KMS-11 (cell line): Measurements from ENCODE around the gene KNOP1.

Experiments
- H2AFZ ChIP-seq: fragments of 200-600 bp; sonication (generic); 2 replicates; pipeline ENCODE4 v1.6.1; 2016; ENCODE audit warnings: antibody characterized with exemption, mixed run types, low read depth
- H3K27ac ChIP-seq: fragments of 200-600 bp; sonication (generic); 2 replicates; pipeline ENCODE4 v1.6.1; 2016; ENCODE audit warnings: mild to moderate bottlenecking, mixed run types
- H3K27me3 ChIP-seq: fragments of 200-600 bp; sonication (generic); 2 replicates; pipeline ENCODE4 v1.6.1; 2017; ENCODE audit warnings: mild to moderate bottlenecking, low read depth, mixed run types, moderate library complexity; ENCODE audit not compliant: insufficient read depth
- H3K36me3 ChIP-seq: fragments of 200-600 bp; sonication (generic); 2 replicates; pipeline ENCODE4 v1.6.1; 2017; ENCODE audit warnings: mild to moderate bottlenecking, mixed run types; ENCODE audit not compliant: insufficient read depth
- H3K4me1 ChIP-seq: fragments of 200-600 bp; sonication (generic); 2 replicates; pipeline ENCODE4 v1.6.1; 2016; ENCODE audit warnings: mild to moderate bottlenecking, low read depth, mixed run types; ENCODE audit not compliant: poor library complexity, severe bottlenecking
- H3K4me2 ChIP-seq: fragments of 200-600 bp; sonication (generic); 2 replicates; pipeline ENCODE4 v1.7.0; 2016; ENCODE audit warnings: mild to moderate bottlenecking, mixed run types
- H3K4me3 ChIP-seq: fragments of 200-600 bp; sonication (generic); IDR thresholded peaks from 2 replicates; pipeline ENCODE4 v1.6.1; 2017; ENCODE audit warnings: low read depth, low read length, mixed read lengths; ENCODE audit not compliant: insufficient read depth
- H3K79me2 ChIP-seq: fragments of 200-600 bp; sonication (generic); 2 replicates; pipeline ENCODE4 v1.6.1; 2016; ENCODE audit warnings: low read depth, mixed run types; ENCODE audit not compliant: insufficient read depth
- H3K9ac ChIP-seq: fragments of 200-600 bp; sonication (generic); 2 replicates; pipeline ENCODE4 v1.6.1; 2016; ENCODE audit warnings: mild to moderate bottlenecking, mixed run types
- H4K20me1 ChIP-seq: fragments of 200-600 bp; sonication (generic); 2 replicates; pipeline ENCODE4 v1.6.1; 2016; ENCODE audit warnings: mild to moderate bottlenecking, mixed run types; ENCODE audit not compliant: insufficient read depth
- TF ChIP-seq, protein P1 (sequence below): fragments of 200-600 bp; sonication (generic); conservative IDR thresholded peaks from 2 replicates; pipeline ENCODE4 v1.6.1; 2017; ENCODE audit warnings: low read depth, mild to moderate bottlenecking, antibody characterized with exemption, low read length, moderate library complexity, mixed read lengths

KNOP1 gene

DNA sequence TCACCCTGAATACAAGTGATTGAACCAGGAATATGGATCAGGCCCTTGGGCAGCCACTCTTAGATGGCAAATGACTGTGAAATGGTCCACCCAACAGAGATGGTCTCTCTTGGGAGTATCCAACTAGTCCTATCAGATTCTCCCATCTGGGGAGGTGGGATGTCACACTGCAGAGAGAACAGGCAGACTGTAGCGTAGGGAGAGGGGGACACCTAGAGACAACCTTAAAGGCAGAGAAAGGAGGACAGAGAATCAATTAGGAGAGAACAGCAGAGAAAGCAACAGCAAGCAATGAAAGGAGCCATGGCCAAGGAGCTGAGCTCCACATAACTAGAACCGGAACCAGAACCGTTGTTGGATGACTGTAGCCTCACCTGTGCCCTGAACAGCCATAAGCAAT is 37.2 kb upstream of the KNOP1 start:
- H3K9ac ChIP-seq = no peak overlapping the region
- TF ChIP-seq, protein P1, sequence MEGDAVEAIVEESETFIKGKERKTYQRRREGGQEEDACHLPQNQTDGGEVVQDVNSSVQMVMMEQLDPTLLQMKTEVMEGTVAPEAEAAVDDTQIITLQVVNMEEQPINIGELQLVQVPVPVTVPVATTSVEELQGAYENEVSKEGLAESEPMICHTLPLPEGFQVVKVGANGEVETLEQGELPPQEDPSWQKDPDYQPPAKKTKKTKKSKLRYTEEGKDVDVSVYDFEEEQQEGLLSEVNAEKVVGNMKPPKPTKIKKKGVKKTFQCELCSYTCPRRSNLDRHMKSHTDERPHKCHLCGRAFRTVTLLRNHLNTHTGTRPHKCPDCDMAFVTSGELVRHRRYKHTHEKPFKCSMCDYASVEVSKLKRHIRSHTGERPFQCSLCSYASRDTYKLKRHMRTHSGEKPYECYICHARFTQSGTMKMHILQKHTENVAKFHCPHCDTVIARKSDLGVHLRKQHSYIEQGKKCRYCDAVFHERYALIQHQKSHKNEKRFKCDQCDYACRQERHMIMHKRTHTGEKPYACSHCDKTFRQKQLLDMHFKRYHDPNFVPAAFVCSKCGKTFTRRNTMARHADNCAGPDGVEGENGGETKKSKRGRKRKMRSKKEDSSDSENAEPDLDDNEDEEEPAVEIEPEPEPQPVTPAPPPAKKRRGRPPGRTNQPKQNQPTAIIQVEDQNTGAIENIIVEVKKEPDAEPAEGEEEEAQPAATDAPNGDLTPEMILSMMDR = no peak
- no peak overlapping the region for H3K4me2 ChIP-seq
- no peaks in the 10 kb centered on the region for H3K36me3 ChIP-seq
- no peak overlapping the region for H2AFZ ChIP-seq
- H3K79me2 ChIP-seq = no peaks in the 10 kb centered on the region
- H4K20me1 ChIP-seq = no peaks in the 10 kb centered on the region
- no peak overlapping the region for H3K4me3 ChIP-seq
- no peaks in the 10 kb centered on the region for H3K4me1 ChIP-seq
- H3K27ac ChIP-seq = no peak overlapping the region
- no peaks in the 10 kb centered on the region for H3K27me3 ChIP-seq

DNA sequence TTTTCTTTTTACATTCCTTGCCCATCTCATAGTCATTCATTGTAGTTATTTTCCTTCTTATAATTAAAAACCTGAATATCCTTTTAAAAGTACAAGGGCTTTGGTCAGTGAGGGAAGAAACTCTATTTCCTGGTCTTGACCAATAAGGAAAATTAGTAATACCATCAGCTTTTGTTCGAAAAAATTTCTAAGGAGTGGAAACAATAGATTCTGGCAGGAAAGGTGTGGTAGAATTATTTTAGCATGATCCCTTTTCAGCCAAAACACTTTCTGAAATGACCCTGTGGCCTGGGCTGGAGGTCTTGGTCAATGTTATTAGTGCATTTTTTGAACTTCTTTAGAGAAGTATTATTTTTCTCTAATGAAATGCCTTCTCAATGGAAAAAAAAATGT is 36.6 kb upstream of the KNOP1 start:
- Histone ChIP-seq H3K27ac (no peak overlapping the region), H3K36me3 (no peaks in the 10 kb centered on the region), H3K4me3 (no peak overlapping the region), H3K4me1 (no peaks in the 10 kb centered on the region), H3K27me3 (no peaks in the 10 kb centered on the region), H2AFZ (no peak overlapping the region), H3K4me2 (no peak overlapping the region), H4K20me1 (no peaks in the 10 kb centered on the region), H3K79me2 (no peaks in the 10 kb centered on the region), H3K9ac (no peak overlapping the region)
- TF ChIP-seq, protein P1 = no peak

DNA sequence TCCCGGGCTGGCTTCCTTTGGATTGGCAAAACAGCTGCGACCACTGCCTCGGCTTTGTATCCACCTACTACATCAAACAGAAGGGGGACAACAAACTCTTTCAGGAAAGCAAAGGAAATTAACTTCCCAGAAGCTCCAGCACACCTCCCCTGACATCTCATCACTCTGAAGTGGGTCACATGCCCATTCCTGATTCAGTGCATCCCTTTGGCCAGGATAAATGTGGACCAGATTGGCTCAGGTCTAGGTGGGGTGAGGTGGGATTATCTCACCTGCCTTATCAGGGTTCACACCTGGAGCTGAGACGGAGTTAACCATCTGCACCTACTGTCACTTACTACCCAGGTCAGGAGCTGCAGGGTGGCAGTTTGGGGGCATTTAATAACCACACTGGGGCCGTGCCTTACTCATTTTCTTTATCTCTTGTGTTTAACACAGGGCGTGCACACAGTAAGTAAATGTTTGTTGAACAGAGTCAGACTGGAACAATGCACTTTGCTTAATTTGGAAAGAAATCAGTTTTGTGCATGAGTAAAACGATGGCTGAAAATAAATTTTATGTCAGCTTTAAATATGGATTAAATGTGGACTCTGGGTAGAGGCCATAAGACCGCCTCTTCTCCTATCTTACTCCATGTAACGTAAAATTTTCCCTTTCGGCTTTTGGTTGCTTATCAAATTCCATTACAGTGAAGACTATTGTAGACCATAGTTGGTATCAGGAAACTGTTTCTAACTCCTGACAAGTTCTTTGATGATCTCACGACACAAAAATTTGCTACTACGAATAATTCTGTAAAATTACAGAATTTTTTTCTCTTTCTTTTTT is 36.0 kb upstream of the KNOP1 start:
- H3K36me3 ChIP-seq = no peaks in the 10 kb centered on the region
- H3K4me2 ChIP-seq = no peak overlapping the region
- no peak overlapping the region for H3K4me3 ChIP-seq
- no peak overlapping the region for H3K9ac ChIP-seq
- no peaks in the 10 kb centered on the region for H3K4me1 ChIP-seq
- H2AFZ ChIP-seq = no peak overlapping the region
- H3K27ac ChIP-seq = no peak overlapping the region
- TF ChIP-seq, protein P1 = no peak
- H4K20me1 ChIP-seq = no peaks in the 10 kb centered on the region
- no peaks in the 10 kb centered on the region for H3K79me2 ChIP-seq
- no peaks in the 10 kb centered on the region for H3K27me3 ChIP-seq

DNA sequence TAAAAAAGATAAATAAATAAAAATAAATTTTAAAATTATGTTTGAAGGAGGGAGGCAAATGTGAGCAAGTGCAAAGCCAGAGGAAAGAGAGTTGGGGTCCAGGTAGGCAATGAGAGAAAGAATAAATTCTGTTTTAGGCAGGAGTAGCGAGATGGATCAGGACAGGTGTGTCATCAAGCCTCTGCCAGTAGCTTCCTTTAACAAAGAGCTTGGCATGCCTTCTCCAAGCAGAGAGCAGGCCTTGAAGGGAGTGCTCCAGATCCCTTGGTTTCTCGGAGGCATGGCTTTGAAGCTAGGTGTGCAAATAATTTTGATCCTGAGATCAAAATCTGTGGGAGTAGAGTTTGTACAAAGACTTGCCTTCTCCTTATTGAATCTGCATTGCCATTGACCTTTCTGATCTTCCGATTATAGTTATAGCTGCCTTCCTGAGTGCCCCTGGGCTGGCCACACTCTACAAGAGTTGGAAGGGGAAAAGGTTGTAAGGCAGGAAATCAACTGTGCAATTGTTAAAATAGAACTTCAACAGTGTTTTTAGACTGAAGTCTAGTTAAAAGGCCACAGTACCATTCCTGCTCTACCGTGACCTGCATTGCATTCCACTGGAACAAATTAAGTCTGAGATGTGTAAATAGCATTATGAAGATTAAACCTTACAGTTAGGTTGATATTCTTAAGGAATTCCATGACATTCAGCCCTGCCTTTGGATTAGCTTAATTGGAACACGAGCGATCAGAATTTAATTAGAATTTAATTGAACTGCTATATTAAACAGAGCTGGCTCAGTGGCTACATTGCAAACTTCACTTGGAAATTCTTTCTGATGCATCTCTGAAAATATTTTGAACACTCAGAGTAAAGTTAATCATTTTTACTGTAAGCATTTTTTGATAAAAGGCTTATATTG is 33.7 kb upstream of the KNOP1 start:
- Histone ChIP-seq H3K36me3 (no peaks in the 10 kb centered on the region), H3K4me2 (no peak overlapping the region), H3K79me2 (no peaks in the 10 kb centered on the region), H3K9ac (no peak overlapping the region), H3K4me1 (no peaks in the 10 kb centered on the region), H4K20me1 (no peaks in the 10 kb centered on the region), H3K4me3 (no peak overlapping the region), H3K27ac (no peak overlapping the region), H3K27me3 (no peaks in the 10 kb centered on the region), H2AFZ (no peak overlapping the region)
- TF ChIP-seq, protein P1 = no peak
